ENCODE data around the gene DIPK1B. TPM values are rescaled to one million over a fixed set of nuclear protein-coding genes. Genes with fewer than 3 reads are reported as not detected.
A peak's percentile ranks its signal among the peaks of the same experiment; 100 is the strongest.
"Not testable (repeated sequence)": the region's sequence is repeated elsewhere in the genome, so short reads cannot be mapped to it uniquely, and the experiment has no call there.

Gene DIPK1B
- total and polyA plus RNA-seq, 3 donors from 2014 or later: 23.3 to 36.2 (median 28.7) TPM

- peak within 1 kb of the TSS in 1 of 2 donors; percentile 31 for H3K4me3 ChIP-seq
- 87 to 91% methylated on average over 7 to 14 of the region's 14 CpGs for WGBS, 2 donors
- TF ChIP-seq, protein P1, sequence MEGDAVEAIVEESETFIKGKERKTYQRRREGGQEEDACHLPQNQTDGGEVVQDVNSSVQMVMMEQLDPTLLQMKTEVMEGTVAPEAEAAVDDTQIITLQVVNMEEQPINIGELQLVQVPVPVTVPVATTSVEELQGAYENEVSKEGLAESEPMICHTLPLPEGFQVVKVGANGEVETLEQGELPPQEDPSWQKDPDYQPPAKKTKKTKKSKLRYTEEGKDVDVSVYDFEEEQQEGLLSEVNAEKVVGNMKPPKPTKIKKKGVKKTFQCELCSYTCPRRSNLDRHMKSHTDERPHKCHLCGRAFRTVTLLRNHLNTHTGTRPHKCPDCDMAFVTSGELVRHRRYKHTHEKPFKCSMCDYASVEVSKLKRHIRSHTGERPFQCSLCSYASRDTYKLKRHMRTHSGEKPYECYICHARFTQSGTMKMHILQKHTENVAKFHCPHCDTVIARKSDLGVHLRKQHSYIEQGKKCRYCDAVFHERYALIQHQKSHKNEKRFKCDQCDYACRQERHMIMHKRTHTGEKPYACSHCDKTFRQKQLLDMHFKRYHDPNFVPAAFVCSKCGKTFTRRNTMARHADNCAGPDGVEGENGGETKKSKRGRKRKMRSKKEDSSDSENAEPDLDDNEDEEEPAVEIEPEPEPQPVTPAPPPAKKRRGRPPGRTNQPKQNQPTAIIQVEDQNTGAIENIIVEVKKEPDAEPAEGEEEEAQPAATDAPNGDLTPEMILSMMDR (IDR thresholded peaks at IDR 0.05): no peak
- no peak for TF ChIP-seq POLR2A (IDR thresholded peaks at IDR 0.05)
- no peaks in the 10 kb centered on the region for H3K9me3 ChIP-seq
- H3K36me3 ChIP-seq (ENCODE audit: low read depth, missing control alignments): no peaks in the 10 kb centered on the region
- no peaks in the 10 kb centered on the region for H3K27me3 ChIP-seq
- H3K4me1 ChIP-seq: peaks cover 2% of the 10 kb centered on the region
- intact Hi-C loops (cut with DNase I; ENCODE audit: low total_unique reads): no loop called here
- peak within 1 kb of the TSS in 1 of 2 donors; percentile 1 for H3K27ac ChIP-seq
- DNase-seq: no peak
Observed at GRCh38 chr9:136764301-136764891, 52.0 kb downstream of the DIPK1B start, which contains the start of gene LCN15. TSS of gene LCN15 (minus strand) at chr9:136764518. CDS start at chr9:136764488, 30 bp downstream.

DNA sequence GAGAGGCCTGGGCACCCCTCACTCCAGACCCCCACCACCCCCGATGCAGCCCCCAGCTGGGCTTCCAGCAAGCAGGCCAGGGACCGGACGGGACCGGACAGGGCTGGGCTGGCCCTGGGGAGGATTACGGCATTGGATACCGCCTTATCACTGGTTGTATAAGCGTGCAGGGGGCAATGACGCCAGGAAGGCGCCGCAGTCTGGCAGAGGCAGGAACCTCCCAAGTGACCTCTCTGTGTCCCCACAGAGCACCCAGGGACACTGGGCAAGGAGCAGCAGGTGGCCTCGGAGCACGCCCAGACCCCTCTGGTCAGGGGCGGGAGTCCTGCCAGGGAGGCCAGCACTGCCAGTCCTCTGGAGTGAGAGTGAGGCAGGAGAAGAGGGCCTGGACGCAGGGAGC is 52.7 kb downstream of the DIPK1B start:
- Histone ChIP-seq H3K36me3 (ENCODE audit: low read depth, missing control alignments) (no peaks in the 10 kb centered on the region), H3K4me3 (no peak overlapping the region), H3K9me3 (no peaks in the 10 kb centered on the region), H3K4me1 (peaks cover 2% of the 10 kb centered on the region), H3K27me3 (no peaks in the 10 kb centered on the region), H3K27ac (peak overlapping the region in 1 of 2 donors; percentile 1)
- peak; percentile 59 for DNase-seq
- intact Hi-C loops (cut with DNase I; ENCODE audit: low total_unique reads): no loop called here
- TF ChIP-seq, protein P1 (IDR thresholded peaks at IDR 0.05): no peak
- no peak for TF ChIP-seq POLR2A (IDR thresholded peaks at IDR 0.05)
- WGBS, 2 donors: 75 to 89% methylated on average over 1 to 14 of the region's 14 CpGs

- WGBS, 2 donors: 82 to 84% methylated on average over 14 of the region's 14 CpGs
- H3K9me3 ChIP-seq; H3K4me1 ChIP-seq; H3K27ac ChIP-seq; H3K4me3 ChIP-seq; intact Hi-C loops (cut with DNase I; ENCODE audit: low total_unique reads); DNase-seq; H3K36me3 ChIP-seq (ENCODE audit: low read depth, missing control alignments); H3K27me3 ChIP-seq: not testable (repeated sequence)
Observed at GRCh38 chr9:136765745-136766409, 53.5 kb downstream of the DIPK1B start.

GRCh38 chr9:136766410-136767120 is 54.2 kb downstream of the DIPK1B start:
- H3K27me3 ChIP-seq; H3K4me1 ChIP-seq; H3K36me3 ChIP-seq (ENCODE audit: low read depth, missing control alignments); H3K9me3 ChIP-seq; H3K4me3 ChIP-seq; H3K27ac ChIP-seq; intact Hi-C loops (cut with DNase I; ENCODE audit: low total_unique reads): not testable (repeated sequence)
- DNase-seq: peak; percentile 84
- WGBS, 2 donors: 48 to 52% methylated on average over 17 to 18 of the region's 18 CpGs
- TF ChIP-seq, protein P1 (IDR thresholded peaks at IDR 0.05): peak in 1 of 3 experiments; percentile 30

DNA sequence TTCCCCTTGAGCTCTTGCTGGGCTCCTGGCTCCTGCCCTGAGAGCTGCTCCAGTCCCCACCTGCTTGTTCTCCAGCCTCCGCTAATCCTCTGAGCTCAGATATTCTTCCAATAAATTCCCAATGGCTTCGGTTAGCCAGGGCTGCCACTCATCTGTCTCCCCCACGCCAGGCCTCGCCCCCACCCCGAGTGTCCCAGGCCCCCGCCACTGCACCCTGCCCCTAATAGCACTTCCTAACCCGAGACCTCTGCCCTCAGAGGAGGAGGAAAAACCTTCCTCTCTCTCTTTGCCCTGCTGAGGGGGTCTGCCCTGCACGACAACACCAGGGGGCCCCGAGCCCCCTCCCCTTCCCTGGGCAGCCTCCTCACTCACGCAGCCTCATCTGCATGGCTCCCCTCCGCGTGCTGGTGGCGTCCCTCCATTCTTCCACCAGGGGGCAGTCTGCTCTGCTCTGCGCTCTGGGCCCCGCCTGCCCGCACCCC is 57.4 kb downstream of the DIPK1B start:
- DNase-seq: peak; percentile 65
- H3K9me3 ChIP-seq: no peaks in the 10 kb centered on the region
- intact Hi-C loops (cut with DNase I; ENCODE audit: low total_unique reads): no loop called here
- TF ChIP-seq, protein P1 (IDR thresholded peaks at IDR 0.05): peak in 2 of 3 experiments; percentile 47 to 54
- no peak for TF ChIP-seq POLR2A (IDR thresholded peaks at IDR 0.05)
- H3K4me1 ChIP-seq: peaks cover 2% of the 10 kb centered on the region
- no peak overlapping the region for H3K4me3 ChIP-seq
- no peak overlapping the region for H3K27ac ChIP-seq
- WGBS, 2 donors: 6 to 7% methylated on average over 12 to 15 of the region's 16 CpGs
- no peaks in the 10 kb centered on the region for H3K27me3 ChIP-seq
- no peaks in the 10 kb centered on the region for H3K36me3 ChIP-seq (ENCODE audit: low read depth, missing control alignments)
